Measurements from ENCODE around the gene VSTM2B. TPM values are rescaled to one million over a fixed set of nuclear protein-coding genes. Genes with fewer than 3 reads are reported as not detected.

VSTM2B gene
- total RNA-seq, 1 donor from 2014 or later, result not detected

DNA sequence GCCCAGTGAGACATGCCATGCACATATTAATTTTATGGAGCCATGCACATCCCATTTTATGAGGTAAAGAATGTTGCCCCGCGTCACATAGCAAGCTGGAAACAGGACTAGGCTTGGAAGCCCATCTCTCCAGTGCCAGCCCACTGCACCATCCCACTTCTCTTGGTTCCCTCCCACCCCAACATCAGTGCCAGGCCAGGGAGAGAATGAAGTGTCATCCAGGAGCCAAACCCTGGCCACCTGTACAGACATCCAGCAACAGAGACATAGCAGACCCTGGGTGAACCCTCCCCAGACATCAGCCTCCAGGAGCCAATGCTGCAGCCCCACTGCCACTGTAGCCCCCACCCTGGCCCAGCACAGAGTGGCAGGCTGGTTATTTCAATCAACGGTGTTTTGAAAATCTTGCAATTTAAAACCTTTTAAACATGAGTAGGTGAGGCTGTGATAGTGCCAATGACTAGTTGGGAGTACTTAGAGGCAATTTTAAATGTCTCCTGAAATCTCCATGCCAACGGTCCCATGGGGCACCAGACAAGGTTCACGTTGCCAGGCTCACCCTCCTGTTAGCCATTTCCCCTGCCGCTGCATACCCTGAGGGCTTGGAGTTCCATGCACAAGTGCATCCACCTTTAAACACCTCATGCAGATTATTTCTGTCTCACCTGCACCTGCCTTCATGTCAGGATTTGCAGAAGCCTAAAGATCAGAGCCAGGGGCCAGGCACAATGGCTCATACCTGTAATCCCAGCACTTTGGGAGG lies 34.7 kb downstream of the VSTM2B start:
- Mint-ChIP-seq H3K27ac (no peak overlapping the region), H3K4me3 (no peak overlapping the region), H3K36me3 (ENCODE audit: low read depth) (no peaks in the 10 kb centered on the region), H3K4me1 (peaks cover 8% of the 10 kb centered on the region), H3K27me3 (peaks cover 19% of the 10 kb centered on the region), H3K9me3 (peaks cover 22% of the 10 kb centered on the region)
- no peak for DNase-seq
- intact Hi-C loops (cut with micrococcal nuclease), result no loop called here

DNA sequence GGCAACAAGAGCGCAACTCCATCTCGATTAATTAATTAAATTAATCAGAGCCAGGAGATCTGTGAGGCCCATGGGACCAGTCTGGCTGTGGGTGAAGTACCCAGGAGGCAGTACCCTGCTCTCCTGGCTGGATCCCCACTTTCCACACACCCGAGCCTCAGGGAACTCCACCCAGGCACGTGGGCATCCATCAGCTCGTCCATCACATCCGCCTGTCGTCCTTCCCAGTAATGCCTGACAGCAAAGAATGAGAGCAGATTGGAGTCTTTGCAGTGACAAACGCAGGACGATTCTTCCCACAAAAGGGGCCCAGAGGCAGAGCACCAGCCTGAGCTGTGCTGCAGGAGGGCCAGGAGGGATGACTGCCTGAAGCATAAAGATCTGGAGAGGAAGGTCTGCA lies 35.8 kb downstream of the VSTM2B start:
- Mint-ChIP-seq H3K36me3 (ENCODE audit: low read depth) (no peaks in the 10 kb centered on the region), H3K27ac (no peak overlapping the region), H3K4me3 (no peak overlapping the region), H3K9me3 (peaks cover 13% of the 10 kb centered on the region), H3K27me3 (peaks cover 9% of the 10 kb centered on the region), H3K4me1 (peaks cover 8% of the 10 kb centered on the region)
- no peak for DNase-seq
- intact Hi-C loops (cut with micrococcal nuclease), result no loop called here

DNA sequence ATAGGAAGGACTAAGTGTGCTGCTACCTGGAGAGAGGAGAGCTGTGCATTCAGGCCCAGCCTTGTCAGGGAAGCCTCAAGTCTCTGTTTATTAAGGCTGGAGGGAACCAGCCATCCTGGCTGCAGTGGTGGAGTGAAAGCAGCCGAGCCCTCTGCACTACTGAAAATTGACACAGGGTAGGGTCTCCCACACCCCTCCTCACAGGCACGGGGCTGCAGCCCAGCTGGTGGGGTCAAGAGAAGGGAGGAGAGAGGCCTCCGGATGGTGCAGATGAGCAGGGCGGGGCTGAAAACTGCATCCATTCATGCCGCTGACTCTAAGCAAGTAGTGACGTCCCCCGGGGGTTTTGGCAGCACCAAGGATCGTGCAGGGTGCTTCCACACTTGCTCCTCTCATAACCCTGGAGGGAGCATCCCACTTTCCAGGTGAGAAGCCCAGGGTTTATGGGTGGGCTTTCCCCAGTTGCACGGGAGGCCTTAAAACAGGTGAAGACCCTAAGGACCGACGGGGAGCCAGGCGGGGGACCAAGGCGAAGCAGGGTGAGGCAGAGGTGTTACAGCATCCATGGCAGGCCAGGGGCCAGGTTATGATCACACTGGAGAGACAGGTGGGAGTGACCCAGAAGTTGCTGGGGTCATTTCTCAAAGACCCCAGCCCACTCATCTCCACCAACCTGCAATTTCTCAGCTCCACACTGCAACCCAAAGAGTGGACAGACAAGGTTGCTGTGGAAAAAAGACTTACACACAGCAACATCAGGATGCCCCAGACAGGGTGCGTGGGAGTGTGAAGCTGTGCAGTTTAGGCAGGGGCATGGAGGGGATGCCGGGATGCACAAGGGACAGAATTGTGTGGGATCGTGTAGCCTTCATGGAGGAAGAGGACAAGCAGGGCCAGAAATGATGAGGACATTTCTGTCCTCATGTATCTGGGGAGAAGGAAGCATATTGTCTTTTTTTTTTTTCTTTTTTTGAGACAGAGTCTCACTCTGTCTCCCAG lies 36.8 kb downstream of the VSTM2B start:
- Mint-ChIP-seq H3K36me3 (ENCODE audit: low read depth) (no peaks in the 10 kb centered on the region), H3K4me1 (peaks cover 8% of the 10 kb centered on the region), H3K4me3 (no peak overlapping the region), H3K27me3 (peaks cover 9% of the 10 kb centered on the region), H3K9me3 (peaks cover 13% of the 10 kb centered on the region), H3K27ac (no peak overlapping the region)
- no peak for DNase-seq
- intact Hi-C loops (cut with micrococcal nuclease), result no loop called here

DNA sequence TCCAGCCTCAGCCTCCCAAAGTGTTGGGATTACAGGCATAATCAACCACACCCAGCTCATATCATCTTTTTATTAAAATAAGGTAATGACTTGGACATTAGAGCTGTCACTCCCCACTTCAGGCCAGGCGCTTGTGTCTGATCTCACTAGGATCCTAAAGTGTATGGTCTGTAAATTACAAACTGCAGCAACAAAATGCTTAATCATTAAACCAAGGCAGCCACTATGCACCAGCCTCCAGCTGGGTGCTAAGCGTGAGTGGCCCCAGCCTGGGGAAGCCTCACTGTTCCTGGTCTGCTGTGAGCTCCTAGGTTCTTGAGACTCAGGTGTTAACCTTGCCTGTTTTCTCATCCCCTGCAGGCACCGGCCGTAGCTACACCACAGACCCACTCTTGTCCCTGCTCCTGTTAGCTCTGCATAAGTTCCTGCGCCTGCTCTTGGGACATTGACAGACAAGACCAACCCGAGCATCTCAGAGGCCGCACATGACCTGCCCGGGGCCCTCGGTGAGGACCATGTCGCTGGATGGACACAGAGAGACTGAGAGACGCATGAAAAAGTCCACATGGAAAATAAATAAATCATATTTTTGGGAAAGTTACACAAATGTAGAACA lies 37.8 kb downstream of the VSTM2B start:
- Mint-ChIP-seq H3K9me3 (peaks cover 8% of the 10 kb centered on the region), H3K4me3 (no peak overlapping the region), H3K27ac (no peak overlapping the region), H3K4me1 (peaks cover 8% of the 10 kb centered on the region), H3K36me3 (ENCODE audit: low read depth) (no peaks in the 10 kb centered on the region), H3K27me3 (peaks cover 11% of the 10 kb centered on the region)
- intact Hi-C loops (cut with micrococcal nuclease), result loop anchor here (1.0 kb wide), 1 partner anchor 13 kb away; no protein-coding TSS in a partner anchor
- no peak for DNase-seq

DNA sequence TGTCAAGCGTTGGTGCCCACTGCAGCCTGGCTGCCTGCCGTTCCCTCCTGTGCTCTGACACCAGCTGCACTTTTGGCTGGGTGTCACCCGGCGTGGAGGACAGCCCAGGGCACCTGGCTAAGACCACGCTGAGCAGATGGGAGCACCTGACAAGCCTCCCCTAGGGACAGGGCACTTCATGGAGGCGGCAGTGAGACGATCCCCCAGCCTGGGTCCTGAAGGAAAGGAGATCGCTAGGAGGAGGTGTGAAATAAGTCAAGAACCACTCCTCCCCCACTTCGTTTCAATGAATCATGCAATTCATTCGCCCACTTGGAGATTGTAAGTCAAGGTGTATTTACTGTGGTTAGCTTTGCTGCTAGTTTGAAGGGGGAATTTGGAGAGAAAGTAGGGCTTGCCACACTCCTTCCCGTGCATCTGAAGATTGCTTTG lies 38.8 kb downstream of the VSTM2B start:
- intact Hi-C loops (cut with micrococcal nuclease), result loop anchor here (1.0 kb wide), 1 partner anchor 12 kb away; no protein-coding TSS in a partner anchor
- peaks cover 9% of the 10 kb centered on the region for H3K4me1 Mint-ChIP-seq

DNA sequence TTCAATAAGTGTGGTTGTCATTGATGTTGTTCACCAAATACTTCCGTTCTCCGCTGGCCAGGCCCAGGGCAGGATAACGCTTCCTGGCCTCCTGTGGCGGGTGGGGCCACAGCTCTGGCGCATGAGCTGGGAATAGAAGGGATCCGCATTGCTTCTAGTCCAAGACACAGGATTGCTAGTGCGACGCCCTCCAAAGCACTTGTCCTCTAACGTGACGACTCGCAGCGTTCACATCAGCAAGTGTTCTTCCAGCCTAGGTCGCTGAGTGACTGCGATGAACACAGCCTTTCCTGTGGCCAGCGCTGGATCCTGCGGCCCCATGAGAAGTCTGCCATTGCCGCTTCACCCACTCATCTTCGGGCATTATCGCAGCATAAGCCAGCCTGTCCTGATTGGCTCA lies 39.4 kb downstream of the VSTM2B start:
- Mint-ChIP-seq H3K27ac (no peak overlapping the region), H3K4me1 (peaks cover 11% of the 10 kb centered on the region), H3K36me3 (ENCODE audit: low read depth) (no peaks in the 10 kb centered on the region), H3K9me3 (no peaks in the 10 kb centered on the region), H3K27me3 (peaks cover 16% of the 10 kb centered on the region), H3K4me3 (no peak overlapping the region)
- intact Hi-C loops (cut with micrococcal nuclease), result no loop called here
- no peak for DNase-seq

More for the DNA sequence above, 38.8 kb downstream of the VSTM2B start:
- Mint-ChIP-seq H3K36me3 (ENCODE audit: low read depth) (no peaks in the 10 kb centered on the region), H3K27ac (peak overlapping the region; percentile 51), H3K4me3 (peak overlapping the region; percentile 7), H3K9me3 (peaks cover 4% of the 10 kb centered on the region), H3K27me3 (peaks cover 13% of the 10 kb centered on the region)
- no peak for DNase-seq

DNA sequence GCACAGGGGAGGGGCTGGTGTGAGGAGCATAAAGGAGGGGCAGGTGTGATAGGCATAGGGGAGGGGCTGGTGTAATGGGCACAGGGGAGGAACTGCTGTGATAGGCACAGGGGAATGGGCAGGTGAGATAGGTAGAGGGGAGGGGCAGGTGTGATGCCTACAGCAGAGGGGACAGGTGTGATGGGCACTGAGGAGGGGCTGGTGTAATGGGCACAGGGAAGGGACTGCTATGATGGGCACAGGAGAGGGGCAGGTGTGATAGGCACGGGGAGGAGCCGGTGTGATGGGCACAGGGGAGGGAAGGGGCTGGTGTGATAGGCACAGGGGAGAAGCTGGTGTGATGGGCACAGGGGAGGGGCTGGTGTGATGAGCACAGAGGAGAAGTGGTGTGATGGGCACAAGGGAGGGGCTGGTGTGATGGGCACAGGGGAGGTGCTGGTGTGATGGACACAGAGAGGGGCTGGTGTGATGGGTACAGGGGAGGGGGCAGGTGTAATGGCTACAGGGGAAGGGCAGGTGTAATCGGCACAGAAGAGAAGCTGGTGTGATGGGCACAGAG lies 40.8 kb downstream of the VSTM2B start:
- H3K9me3 Mint-ChIP-seq, result no peaks in the 10 kb centered on the region
- intact Hi-C loops (cut with micrococcal nuclease), result no loop called here
- H3K27ac Mint-ChIP-seq, result no peak overlapping the region
- no peak overlapping the region for H3K4me3 Mint-ChIP-seq
- DNase-seq, result no peak
- H3K4me1 Mint-ChIP-seq, result peaks cover 11% of the 10 kb centered on the region
- H3K27me3 Mint-ChIP-seq, result peaks cover 23% of the 10 kb centered on the region
- no peaks in the 10 kb centered on the region for H3K36me3 Mint-ChIP-seq (ENCODE audit: low read depth)

DNA sequence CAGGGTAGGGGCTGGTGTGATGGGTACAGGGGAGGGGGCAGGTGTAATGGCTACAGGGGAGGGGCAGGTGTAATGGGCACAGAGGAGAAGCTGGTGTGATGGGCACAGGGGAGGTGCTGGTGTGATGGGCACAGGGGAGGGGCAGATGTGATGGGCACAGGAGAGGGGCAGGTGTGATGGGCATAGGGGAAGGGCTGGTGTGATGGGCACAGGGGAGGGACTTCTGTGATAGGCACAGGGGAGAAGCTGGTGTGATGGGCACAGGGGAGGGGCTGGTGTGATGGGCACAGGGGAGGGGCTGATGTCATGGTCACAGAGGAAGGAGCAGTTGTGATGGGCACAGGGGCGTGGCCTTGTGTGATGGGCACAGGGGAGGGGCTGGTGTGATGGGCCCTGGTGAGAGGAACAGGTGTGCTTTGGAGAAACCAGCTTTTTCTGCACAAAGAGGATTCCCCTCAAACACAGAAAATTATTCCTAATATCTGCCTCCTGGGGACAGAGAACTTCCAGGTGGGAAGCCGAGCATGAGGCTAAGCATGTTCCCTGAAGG lies 41.6 kb downstream of the VSTM2B start:
- H3K36me3 Mint-ChIP-seq (ENCODE audit: low read depth), result no peaks in the 10 kb centered on the region
- H3K9me3 Mint-ChIP-seq, result no peaks in the 10 kb centered on the region
- H3K4me1 Mint-ChIP-seq, result peaks cover 11% of the 10 kb centered on the region
- intact Hi-C loops (cut with micrococcal nuclease), result no loop called here
- peaks cover 32% of the 10 kb centered on the region for H3K27me3 Mint-ChIP-seq
- H3K4me3 Mint-ChIP-seq, result no peak overlapping the region
- H3K27ac Mint-ChIP-seq, result no peak overlapping the region
- DNase-seq, result no peak

DNA sequence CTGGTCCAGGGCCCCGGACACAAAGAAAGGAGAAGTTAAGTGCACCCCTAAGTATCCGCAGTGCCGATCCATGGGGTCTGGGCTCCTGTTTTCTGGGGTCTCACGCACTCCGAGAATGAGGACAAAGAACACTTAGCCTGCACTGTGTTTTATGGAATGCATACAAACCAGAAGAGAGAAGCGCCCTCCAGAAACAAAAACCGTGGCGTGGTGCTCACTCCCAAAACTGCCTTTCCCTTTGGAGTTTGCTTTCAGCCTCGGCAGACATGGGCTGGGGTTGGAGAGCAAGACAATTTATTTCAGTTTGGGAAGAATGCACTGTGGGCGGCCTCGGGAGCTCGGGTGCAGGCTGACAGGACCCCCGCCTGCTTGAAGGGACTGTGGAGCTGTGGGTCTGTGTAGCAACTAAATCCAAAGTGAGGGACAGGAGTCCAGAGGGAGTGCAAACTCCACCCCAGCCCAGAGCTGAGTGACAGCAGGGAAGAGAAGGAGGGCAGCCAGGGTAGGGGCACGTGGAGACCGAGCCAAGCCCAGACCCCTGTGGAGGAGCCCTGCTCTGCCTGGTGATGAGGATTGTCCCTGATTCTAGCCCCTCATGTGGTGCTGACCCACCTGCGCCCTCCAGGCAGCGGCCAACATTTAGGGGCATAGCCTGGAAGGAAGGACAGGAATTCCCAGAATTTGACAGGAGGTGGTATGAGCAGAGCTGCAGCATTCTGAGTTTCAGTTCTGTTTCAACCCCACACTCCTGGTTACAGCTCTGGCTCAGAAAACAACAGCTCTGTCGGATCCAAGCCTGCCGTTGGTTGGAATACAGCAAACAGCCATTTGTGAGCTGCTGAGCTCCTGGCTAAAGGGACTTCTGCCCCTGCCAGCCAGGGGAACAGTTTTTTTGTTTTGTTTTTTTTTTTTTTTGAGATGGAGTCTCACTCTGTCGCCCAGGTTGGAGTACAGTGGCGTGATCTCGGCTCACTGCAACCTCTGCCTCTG lies 42.5 kb downstream of the VSTM2B start:
- H3K4me3 Mint-ChIP-seq, result no peak overlapping the region
- no peaks in the 10 kb centered on the region for H3K9me3 Mint-ChIP-seq
- H3K27me3 Mint-ChIP-seq, result peaks cover 35% of the 10 kb centered on the region
- intact Hi-C loops (cut with micrococcal nuclease), result no loop called here
- DNase-seq, result no peak
- no peaks in the 10 kb centered on the region for H3K36me3 Mint-ChIP-seq (ENCODE audit: low read depth)
- H3K4me1 Mint-ChIP-seq, result peaks cover 11% of the 10 kb centered on the region
- no peak overlapping the region for H3K27ac Mint-ChIP-seq

DNA sequence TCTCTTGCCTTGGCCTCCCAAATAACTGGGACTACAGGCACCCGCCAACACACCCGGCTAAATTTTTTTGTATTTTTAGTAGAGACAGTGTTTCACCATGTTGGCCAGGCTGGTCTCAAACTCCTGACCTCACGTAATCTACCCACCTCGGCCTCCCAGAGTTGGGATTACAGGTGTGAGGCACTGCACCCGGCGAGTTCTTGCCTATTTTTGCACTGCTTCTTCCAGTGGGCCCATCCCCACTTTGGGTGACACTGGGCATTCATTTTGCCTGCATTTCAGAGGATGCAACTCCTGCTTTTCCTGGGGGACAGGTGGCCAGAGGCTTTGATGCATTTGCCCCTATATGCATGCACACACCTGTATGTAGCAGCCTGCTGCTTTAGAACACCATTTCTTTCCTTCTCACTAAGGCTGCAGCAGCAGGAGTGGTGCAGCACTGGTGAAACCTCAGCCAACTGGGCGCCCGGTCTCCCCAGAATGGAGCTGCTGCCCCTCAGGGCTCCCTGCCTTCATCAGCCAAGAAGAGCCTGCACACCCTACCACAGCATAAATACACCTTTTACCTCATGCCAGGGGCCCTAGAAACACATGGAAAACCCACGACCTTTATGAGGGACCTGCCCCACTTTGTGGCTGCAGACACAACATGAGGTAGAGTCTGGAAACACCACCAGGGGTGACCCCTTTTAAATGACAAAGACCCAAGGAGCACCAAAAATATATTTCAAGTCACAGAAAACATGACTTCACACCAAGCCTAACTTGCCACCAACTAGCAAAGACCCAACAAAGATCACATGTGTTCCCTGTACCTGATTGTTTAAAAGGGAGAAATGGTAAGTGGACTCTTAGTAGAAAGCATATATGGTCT lies 43.5 kb downstream of the VSTM2B start:
- DNase-seq, result no peak
- Mint-ChIP-seq H3K36me3 (ENCODE audit: low read depth) (no peaks in the 10 kb centered on the region), H3K27ac (no peak overlapping the region), H3K4me1 (peaks cover 11% of the 10 kb centered on the region), H3K9me3 (no peaks in the 10 kb centered on the region), H3K27me3 (peaks cover 39% of the 10 kb centered on the region), H3K4me3 (no peak overlapping the region)
- intact Hi-C loops (cut with micrococcal nuclease), result no loop called here

DNA sequence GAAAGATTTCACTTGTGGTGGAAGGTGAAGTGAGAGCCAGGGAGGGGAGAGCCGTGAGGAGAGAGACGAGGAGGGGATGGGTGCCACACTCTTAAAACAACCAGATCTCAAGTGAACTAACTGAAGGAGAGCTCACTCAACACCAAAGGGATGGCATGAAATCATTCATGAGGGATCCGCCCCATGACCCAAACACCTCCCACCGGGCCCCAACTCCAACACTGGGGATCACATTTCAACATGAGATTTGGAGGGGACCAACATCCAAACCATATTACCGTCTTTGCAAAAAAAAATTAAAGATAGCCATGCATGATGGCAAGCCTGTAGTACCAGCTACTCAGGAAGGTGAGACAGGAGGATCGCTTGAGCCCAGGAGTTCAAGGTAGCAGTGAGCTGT lies 45.4 kb downstream of the VSTM2B start:
- Mint-ChIP-seq H3K4me3 (no peak overlapping the region), H3K27ac (no peak overlapping the region), H3K36me3 (ENCODE audit: low read depth) (no peaks in the 10 kb centered on the region), H3K9me3 (no peaks in the 10 kb centered on the region), H3K4me1 (peaks cover 10% of the 10 kb centered on the region), H3K27me3 (peaks cover 54% of the 10 kb centered on the region)
- intact Hi-C loops (cut with micrococcal nuclease), result no loop called here
- DNase-seq, result no peak

DNA sequence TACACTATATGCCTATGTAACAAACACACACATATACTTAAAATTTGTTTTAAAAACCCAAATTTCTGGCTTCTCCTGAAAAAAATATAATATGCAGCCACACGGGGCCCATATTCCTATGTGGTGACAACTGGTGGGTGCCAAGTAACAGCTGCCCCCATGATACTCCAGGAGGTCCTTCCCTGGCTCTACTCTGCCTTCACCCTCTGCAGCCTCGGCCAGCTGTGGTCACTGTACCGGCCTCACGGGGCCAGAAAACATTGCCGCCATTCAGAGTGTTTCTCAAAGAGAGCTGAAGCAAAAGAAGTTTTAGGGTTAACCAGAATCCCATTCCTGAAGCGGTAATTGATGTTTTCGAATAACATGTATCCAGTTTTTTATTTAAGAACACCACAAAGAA lies 47.7 kb downstream of the VSTM2B start:
- Mint-ChIP-seq H3K27ac (no peak overlapping the region), H3K4me3 (no peak overlapping the region), H3K4me1 (peaks cover 27% of the 10 kb centered on the region), H3K27me3 (peaks cover 50% of the 10 kb centered on the region), H3K36me3 (ENCODE audit: low read depth) (no peaks in the 10 kb centered on the region), H3K9me3 (no peaks in the 10 kb centered on the region)
- no peak for DNase-seq
- intact Hi-C loops (cut with micrococcal nuclease), result no loop called here

All from activated CD4-positive, alpha-beta T cell treated with anti-CD3 and anti-CD28 coated beads, Interleukin-2, amount 10 ng/mL, durations not matched to agents 24 days and 14 days (primary cell).